HG03432 (cell line): ENCODE results near the gene KLHDC4.

Experiments
- ATAC-seq: cut with Tn5 transposase; IDR thresholded peaks from one replicate; pipeline ENCODE4 v1.9.1; 2021; ENCODE audit warnings: mild to moderate bottlenecking, moderate library complexity; ENCODE audit not compliant: unreplicated experiment

KLHDC4 gene

DNA sequence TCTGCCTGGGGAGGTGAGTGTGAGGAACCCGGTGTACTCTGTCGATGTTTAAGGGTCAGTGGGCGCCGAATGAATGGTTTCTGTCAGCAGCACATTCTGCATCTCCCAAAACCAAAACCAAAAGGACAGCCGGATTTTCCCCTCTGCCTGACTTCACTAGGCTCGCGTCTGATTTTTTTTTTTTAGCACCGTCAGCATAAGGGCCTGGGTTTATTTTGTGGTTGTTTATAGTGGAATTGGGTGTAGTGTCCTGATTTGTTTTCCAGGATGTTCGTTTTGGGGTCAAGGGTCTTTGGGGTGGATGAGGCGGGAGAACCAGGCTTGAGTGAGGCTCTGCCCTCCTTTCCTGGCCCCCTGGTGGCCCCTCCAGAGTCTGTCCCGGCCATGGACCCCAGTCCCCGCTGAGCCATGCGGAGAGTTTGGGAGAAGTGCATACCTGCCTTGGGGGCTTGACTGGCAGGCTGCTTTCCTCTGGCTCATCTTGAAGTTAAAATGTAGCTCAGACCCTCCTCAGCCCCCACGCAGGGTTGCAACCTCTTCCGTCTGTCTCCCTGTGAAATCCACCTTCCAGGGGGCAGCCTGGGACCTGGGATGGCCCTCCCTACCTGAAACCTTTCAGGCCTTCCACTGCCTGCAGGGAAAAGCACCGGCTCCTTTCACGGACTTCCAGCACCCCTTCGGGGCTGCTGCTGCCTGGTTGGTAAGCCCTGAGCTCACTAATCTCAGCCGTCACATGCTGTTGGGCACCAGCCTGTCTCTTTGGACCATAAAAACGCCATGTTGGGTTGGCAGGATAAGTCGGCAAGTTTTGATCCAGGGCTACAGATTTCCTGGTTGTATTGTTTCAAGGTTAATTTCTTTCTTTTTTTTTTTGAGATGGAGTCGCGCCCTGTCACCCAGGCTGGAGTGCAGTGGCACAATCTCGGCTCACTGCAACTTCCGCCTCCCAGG is 103.3 kb downstream of the KLHDC4 start:
- ATAC-seq: no peak

DNA sequence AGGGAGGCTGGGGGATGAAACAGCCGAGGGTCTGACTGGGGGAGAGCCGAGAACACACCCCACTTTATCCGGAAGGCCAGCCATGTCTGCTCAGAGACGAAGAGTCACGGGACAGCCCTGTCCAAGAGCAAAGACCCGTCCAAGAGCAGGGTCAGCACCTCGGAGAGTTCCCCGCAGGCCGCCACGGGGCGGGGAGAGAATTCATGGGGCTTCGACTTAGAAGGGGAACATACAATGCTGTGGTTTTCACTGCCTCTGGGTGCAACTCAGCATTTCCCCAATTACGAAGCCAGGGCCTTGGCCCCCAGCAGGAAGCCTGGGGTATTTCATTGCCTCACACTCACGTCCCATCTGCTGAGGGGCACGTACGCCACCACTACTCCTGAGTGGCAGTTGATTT is 104.2 kb downstream of the KLHDC4 start:
- no peak for ATAC-seq

DNA sequence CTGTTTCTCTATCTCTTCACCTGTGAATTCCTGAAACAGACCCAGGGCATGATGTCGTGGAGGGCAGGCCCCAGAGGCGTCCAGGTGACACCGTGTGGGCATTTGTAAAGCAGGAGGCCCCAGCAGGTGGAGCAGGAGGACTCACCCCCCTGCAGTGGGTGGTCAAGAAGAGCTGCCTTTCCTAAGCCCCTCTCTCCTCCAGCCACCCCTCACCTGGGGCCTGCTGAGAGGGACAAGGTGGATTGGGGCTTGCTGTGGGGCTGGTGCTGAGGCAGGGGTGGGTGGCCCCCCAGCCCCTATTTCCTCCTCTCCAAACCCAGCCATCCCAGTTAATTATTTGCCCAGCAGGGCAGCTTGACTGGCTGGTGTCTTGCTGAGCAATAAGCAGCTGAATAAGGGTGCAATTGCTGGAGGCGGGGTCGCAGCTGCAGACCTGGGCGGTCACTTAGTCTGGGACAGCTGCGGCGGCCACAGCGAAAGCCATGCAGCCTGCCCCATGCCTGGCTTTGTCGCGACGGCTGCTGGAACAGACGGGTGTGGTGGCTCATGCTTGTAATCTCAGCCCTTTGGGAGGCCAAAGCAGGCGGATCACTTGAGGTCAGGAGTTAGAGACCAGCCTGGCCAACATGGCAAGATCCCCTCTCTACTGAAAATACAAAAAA is 107.1 kb downstream of the KLHDC4 start:
- ATAC-seq: no peak
